BJ (cell line): ENCODE results near the gene KCNAB1. TPM values are rescaled to one million over a fixed set of nuclear protein-coding genes. Genes with fewer than 3 reads are reported as not detected.

Source experiments
- CTCF ChIA-PET: fragments of 350-600 bp; formaldehyde crosslinking; extraction: SDS; loops from one replicate; lab custom pipeline; 2021; ENCODE audit warnings: antibody characterized with exemption, inconsistent platforms; lab: Yijun Ruan, JAX
- POLR2A ChIA-PET: fragments of 300-600 bp; sonication (Branson Sonifier 250); formaldehyde crosslinking; extraction: SDS; loops from one replicate; lab custom pipeline; 2021; ENCODE audit warnings: antibody characterized with exemption; lab: Charles Lee
- DNase-seq: peaks from one replicate; pipeline ENCODE4 v3.0.0-alpha.2; 2011; ENCODE audit warnings: low read depth
- H3K27me3 ChIP-seq: 2 replicates; pipeline ENCODE4 v1.6.0; 2011; ENCODE audit warnings: low read length; ENCODE audit not compliant: control insufficient read depth, insufficient read depth
- H3K36me3 ChIP-seq: 2 replicates; pipeline ENCODE4 v1.5.1; 2011; ENCODE audit warnings: low read length; ENCODE audit not compliant: control insufficient read depth, insufficient read depth
- H3K4me3 ChIP-seq: 2 replicates; pipeline ENCODE4 v1.5.1; 2011; ENCODE audit warnings: low read depth, mild to moderate bottlenecking, control low read depth, low read length
- CTCF ChIP-seq: IDR thresholded peaks from 2 replicates; pipeline ENCODE4 v1.5.1; 2011; ENCODE audit warnings: low read depth, mild to moderate bottlenecking, control low read depth, inconsistent platforms, low read length, moderate library complexity; ENCODE audit not compliant: insufficient read depth
- polyA plus RNA-seq: library from polyadenylated mRNA; depleted of rRNA; stranded (reverse); fragments of >200 nt; gene quantifications from 2 replicates; pipeline ENCODE4 v1.2.3, GENCODE V29; 2011

The KCNAB1 gene
- polyA plus RNA-seq, 1 experiment: not detected

GRCh38 chr3:156341831-156342416, 221.5 kb downstream of the KCNAB1 start:
- Histone ChIP-seq H3K4me3 (no peak overlapping the region), H3K27me3 (no peaks in the 10 kb centered on the region), H3K36me3 (no peaks in the 10 kb centered on the region)
- no peak for DNase-seq
- no peak for TF ChIP-seq CTCF
- POLR2A ChIA-PET: no interaction called here
- CTCF ChIA-PET: interaction anchor here (2.3 kb wide), 1 partner anchor 13 kb away, joined by 6 read pairs; no protein-coding TSS in a partner anchor

GRCh38 chr3:156344215-156344614, 223.8 kb downstream of the KCNAB1 start:
- POLR2A ChIA-PET: no interaction called here
- no peak for TF ChIP-seq CTCF
- H3K27me3 ChIP-seq: no peaks in the 10 kb centered on the region
- CTCF ChIA-PET: no interaction called here
- DNase-seq: no peak
- no peak overlapping the region for H3K4me3 ChIP-seq
- no peaks in the 10 kb centered on the region for H3K36me3 ChIP-seq

GRCh38 chr3:156349111-156349510, 228.7 kb downstream of the KCNAB1 start:
- H3K4me3 ChIP-seq: no peak overlapping the region
- TF ChIP-seq CTCF: no peak
- POLR2A ChIA-PET: no interaction called here
- DNase-seq: no peak
- CTCF ChIA-PET: interaction anchor here (0.6 kb wide), 1 partner anchor 22 kb away, joined by 3 read pairs; no protein-coding TSS in a partner anchor
- no peaks in the 10 kb centered on the region for H3K27me3 ChIP-seq
- H3K36me3 ChIP-seq: no peaks in the 10 kb centered on the region

- no peak for DNase-seq
- CTCF ChIA-PET: no interaction called here
- no peaks in the 10 kb centered on the region for H3K36me3 ChIP-seq
- no peak for TF ChIP-seq CTCF
- no peaks in the 10 kb centered on the region for H3K27me3 ChIP-seq
- POLR2A ChIA-PET: no interaction called here
- no peak overlapping the region for H3K4me3 ChIP-seq
These were observed 229.6 kb downstream of the KCNAB1 start for GRCh38 chr3:156349978-156350377.

GRCh38 chr3:156350781-156351180, 230.4 kb downstream of the KCNAB1 start:
- Histone ChIP-seq H3K27me3 (no peaks in the 10 kb centered on the region), H3K4me3 (no peak overlapping the region), H3K36me3 (no peaks in the 10 kb centered on the region)
- TF ChIP-seq CTCF: no peak
- ChIA-PET CTCF (no interaction called here), POLR2A (no interaction called here)
- DNase-seq: no peak
